ENCODE measurements around the gene AADAC. TPM values are rescaled to one million over a fixed set of nuclear protein-coding genes. Genes with fewer than 3 reads are reported as not detected.
"Not testable (repeated sequence)": the region's sequence is repeated elsewhere in the genome, so short reads cannot be mapped to it uniquely, and the experiment has no call there.

The AADAC gene, protein sequence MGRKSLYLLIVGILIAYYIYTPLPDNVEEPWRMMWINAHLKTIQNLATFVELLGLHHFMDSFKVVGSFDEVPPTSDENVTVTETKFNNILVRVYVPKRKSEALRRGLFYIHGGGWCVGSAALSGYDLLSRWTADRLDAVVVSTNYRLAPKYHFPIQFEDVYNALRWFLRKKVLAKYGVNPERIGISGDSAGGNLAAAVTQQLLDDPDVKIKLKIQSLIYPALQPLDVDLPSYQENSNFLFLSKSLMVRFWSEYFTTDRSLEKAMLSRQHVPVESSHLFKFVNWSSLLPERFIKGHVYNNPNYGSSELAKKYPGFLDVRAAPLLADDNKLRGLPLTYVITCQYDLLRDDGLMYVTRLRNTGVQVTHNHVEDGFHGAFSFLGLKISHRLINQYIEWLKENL
- not detected in 2 replicates for total RNA-seq

DNA sequence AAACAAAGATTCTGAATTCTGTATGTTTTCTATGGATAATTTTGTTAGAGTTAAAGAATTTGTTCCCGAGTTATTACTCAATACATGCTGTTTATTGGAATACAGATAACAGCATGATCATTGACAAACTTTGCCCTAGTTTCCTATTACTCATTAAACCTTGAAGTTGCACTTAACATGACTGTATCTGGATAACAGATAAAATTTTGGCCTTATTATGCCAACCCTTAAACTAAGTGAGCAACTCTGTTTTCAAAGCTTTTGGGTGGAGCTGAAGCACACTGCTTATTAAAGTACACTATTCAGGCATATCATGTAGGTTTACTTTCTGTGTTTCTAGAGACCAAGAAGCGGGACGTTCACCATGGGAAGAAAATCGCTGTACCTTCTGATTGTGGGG lies at the start of gene AADAC:
TSS of gene AADAC (plus strand) at position 318 of the 400 bp plus-strand sequence. CDS start at position 365, 47 bp downstream.
- no peak within 1 kb of the TSS for H3K4me3 Mint-ChIP-seq
- H3K9me3 Mint-ChIP-seq, result no peaks in the 10 kb centered on the region
- intact Hi-C loops (cut with micrococcal nuclease), result no loop called here
- no peaks in the 10 kb centered on the region for H3K4me1 Mint-ChIP-seq (ENCODE audit: low read depth)
- H3K27me3 Mint-ChIP-seq (ENCODE audit: insufficient read depth), result no peaks in the 10 kb centered on the region
- DNase-seq (ENCODE audit: low spot score), result no peak
- no peaks in the 10 kb centered on the region for H3K36me3 Mint-ChIP-seq (ENCODE audit: low read depth)
- H3K27ac Mint-ChIP-seq, result no peak within 1 kb of the TSS

DNA sequence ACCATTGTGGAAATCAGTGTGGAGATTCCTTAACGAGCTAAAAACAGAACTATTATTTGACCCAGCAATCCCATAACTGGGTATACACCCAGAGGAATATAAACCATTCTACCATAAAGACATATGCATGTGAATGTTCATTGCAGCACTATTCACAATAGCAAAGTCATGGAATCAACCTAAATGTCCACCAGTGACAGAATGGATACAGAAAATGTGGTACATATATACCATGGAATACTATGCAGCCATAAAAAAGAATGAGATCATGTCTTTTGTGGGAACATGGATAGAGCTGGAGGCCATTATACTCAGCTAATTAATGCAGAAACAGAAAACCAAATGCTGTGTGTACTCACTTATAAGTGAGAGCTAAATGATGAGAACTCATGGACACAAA lies 49.2 kb upstream of the AADAC start:
- intact Hi-C loops (cut with micrococcal nuclease); H3K9me3 Mint-ChIP-seq; DNase-seq (ENCODE audit: low spot score); H3K4me1 Mint-ChIP-seq (ENCODE audit: low read depth); H3K27me3 Mint-ChIP-seq (ENCODE audit: insufficient read depth); H3K36me3 Mint-ChIP-seq (ENCODE audit: low read depth); H3K4me3 Mint-ChIP-seq; H3K27ac Mint-ChIP-seq: not testable (repeated sequence)

DNA sequence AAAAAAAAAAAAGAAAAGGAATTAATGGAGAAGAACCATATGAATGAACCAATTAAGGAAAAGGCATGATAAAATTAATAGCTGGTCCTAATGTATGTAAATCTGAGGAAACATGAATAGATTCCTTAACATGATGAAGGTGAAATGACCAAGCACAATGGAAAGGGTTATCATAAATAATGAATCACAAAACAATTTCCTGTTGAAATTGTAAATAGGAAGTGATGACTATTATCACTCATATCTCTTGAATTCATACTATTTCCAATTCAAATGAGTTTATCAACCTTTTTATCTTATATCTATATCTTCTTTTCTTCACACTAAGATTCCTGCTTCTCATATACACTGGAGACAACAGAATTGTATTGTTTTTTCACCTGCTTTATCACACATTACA lies 48.2 kb upstream of the AADAC start:
- H3K36me3 Mint-ChIP-seq (ENCODE audit: low read depth), result no peaks in the 10 kb centered on the region
- intact Hi-C loops (cut with micrococcal nuclease), result no loop called here
- no peak overlapping the region for H3K4me3 Mint-ChIP-seq
- H3K27ac Mint-ChIP-seq, result no peak overlapping the region
- no peaks in the 10 kb centered on the region for H3K9me3 Mint-ChIP-seq
- H3K27me3 Mint-ChIP-seq (ENCODE audit: insufficient read depth), result peaks cover 7% of the 10 kb centered on the region
- no peaks in the 10 kb centered on the region for H3K4me1 Mint-ChIP-seq (ENCODE audit: low read depth)
- no peak for DNase-seq (ENCODE audit: low spot score)

DNA sequence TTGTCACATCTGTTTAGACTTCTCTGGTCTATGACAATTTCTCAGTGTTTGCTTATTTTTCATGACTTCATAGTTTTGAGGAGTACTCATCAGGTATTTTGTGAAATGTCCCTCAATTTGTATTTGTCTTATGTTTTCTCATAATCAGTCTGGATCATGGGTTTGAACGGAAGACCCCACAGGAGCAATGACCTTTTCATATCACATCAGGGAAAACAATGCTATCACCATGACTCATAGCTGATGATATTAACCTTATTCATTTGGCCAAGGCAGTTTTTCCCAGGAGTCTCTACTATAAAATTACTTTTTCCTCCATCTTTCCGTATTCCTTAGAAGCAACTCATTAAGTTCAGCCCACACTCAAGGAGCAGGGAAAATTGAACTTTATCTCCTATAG lies 47.5 kb upstream of the AADAC start:
- H3K4me1 Mint-ChIP-seq (ENCODE audit: low read depth), result no peaks in the 10 kb centered on the region
- intact Hi-C loops (cut with micrococcal nuclease), result no loop called here
- no peak for DNase-seq (ENCODE audit: low spot score)
- H3K27ac Mint-ChIP-seq, result no peak overlapping the region
- H3K36me3 Mint-ChIP-seq (ENCODE audit: low read depth), result no peaks in the 10 kb centered on the region
- H3K4me3 Mint-ChIP-seq, result no peak overlapping the region
- H3K27me3 Mint-ChIP-seq (ENCODE audit: insufficient read depth), result peaks cover 7% of the 10 kb centered on the region
- no peaks in the 10 kb centered on the region for H3K9me3 Mint-ChIP-seq

DNA sequence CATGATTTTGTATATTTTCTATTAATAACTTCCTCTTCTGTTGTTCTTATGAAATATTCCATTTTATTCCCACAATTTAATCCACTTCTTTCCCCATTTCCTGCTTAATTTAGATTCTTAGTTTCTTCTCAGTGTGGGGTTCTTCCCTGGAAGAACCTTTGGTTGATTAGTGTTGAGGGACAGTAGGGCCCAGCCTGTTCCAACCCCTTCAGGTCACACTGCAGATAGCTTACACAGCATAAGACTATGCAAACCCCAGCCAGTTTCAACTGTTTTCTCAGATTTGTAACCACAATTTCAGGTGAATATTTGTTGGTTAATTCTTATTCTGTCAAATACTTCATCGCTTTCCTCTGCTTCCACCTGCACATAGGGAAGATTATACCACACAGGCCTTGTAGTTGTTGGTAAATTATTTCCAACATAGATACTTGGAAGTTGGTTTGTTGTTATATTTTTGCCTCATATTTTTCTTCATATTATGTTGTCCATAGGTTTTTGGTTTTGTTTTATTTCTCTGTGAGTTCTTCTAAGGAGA lies 45.5 kb upstream of the AADAC start:
- H3K4me1 Mint-ChIP-seq (ENCODE audit: low read depth), result no peaks in the 10 kb centered on the region
- H3K9me3 Mint-ChIP-seq, result no peaks in the 10 kb centered on the region
- H3K27me3 Mint-ChIP-seq (ENCODE audit: insufficient read depth), result peaks cover 7% of the 10 kb centered on the region
- H3K4me3 Mint-ChIP-seq, result no peak overlapping the region
- no peak overlapping the region for H3K27ac Mint-ChIP-seq
- DNase-seq (ENCODE audit: low spot score), result no peak
- intact Hi-C loops (cut with micrococcal nuclease), result no loop called here
- H3K36me3 Mint-ChIP-seq (ENCODE audit: low read depth), result no peaks in the 10 kb centered on the region

DNA sequence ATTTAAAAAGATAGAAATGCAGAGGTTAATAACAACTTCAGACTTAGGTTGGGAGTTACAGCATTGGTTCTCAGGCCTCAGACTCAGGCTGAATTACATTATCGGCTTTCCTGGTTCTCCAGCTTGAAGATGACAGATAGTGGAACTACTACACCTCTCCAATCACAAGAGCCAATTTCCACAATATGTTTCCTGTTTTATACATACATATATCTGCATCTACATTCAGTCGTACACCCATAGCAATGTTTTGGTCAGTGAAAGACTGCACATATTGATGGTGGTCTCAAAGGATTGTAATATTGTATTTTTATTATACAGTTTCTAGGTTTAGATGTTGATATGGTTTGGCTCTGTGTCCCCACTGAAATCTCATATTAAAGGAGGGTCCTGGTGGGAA lies 44.7 kb upstream of the AADAC start:
- H3K27me3 Mint-ChIP-seq (ENCODE audit: insufficient read depth), result peaks cover 7% of the 10 kb centered on the region
- intact Hi-C loops (cut with micrococcal nuclease), result no loop called here

DNA sequence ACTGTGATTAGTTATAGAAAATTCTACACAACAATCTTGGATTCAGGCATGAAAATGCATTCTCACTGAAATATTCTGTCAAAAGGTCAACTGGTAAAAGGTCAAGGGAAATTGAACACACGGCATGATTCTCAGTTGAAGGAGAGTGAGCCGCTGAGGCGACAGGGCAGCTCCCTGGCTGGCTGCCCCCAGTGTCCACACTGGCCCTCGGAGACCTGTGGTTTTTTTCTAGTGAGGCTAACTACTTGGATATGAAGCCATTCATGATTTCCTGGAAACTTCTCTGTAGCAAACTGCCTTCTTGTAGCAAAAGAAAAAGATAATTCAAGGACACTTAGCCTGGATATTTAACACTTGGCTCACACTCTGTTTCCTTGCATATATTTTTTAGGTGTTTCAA lies 43.0 kb upstream of the AADAC start:
- no peak for DNase-seq (ENCODE audit: low spot score)
- no peak overlapping the region for H3K27ac Mint-ChIP-seq
- H3K36me3 Mint-ChIP-seq (ENCODE audit: low read depth), result no peaks in the 10 kb centered on the region
- no peak overlapping the region for H3K4me3 Mint-ChIP-seq
- intact Hi-C loops (cut with micrococcal nuclease), result no loop called here
- peaks cover 9% of the 10 kb centered on the region for H3K27me3 Mint-ChIP-seq (ENCODE audit: insufficient read depth)
- H3K9me3 Mint-ChIP-seq, result no peaks in the 10 kb centered on the region
- H3K4me1 Mint-ChIP-seq (ENCODE audit: low read depth), result no peaks in the 10 kb centered on the region

More for the DNA sequence above, 44.7 kb upstream of the AADAC start:
- Mint-ChIP-seq H3K4me1 (ENCODE audit: low read depth) (no peaks in the 10 kb centered on the region), H3K9me3 (no peaks in the 10 kb centered on the region), H3K36me3 (ENCODE audit: low read depth) (no peaks in the 10 kb centered on the region), H3K4me3 (no peak overlapping the region), H3K27ac (no peak overlapping the region)
- no peak for DNase-seq (ENCODE audit: low spot score)

DNA sequence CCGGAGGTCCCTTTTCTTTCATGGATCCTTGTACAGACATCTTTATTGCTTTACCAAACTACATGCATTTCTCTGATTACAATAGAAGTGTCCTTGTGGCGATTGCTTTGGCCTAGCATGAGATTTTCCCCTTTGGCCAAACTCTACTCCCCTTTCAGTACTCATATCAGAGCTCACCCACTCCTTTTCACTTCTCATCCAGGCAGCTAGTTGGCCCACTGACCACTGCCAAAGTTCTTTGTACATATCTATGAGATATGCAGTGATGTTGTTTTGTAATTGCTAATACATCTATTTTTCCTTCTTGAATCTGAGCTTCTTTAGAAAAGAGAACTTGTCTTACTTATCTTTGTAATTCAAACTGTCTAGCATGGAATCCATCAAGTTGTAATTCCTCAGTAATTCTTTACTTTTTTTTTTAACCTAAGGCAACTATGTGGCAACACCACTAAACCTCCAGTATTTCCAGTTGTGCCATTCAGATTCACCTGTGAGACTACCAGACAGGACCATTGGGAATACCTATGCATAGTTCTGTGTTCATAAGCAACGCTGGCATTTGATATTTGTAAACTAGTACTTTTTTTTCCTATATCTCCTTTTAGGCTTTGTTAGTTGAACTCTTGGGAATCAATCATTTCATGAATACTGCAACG lies 41.0 kb upstream of the AADAC start:
- Mint-ChIP-seq H3K4me1 (ENCODE audit: low read depth) (no peaks in the 10 kb centered on the region), H3K27me3 (ENCODE audit: insufficient read depth) (peaks cover 7% of the 10 kb centered on the region), H3K36me3 (ENCODE audit: low read depth) (no peaks in the 10 kb centered on the region), H3K4me3 (no peak overlapping the region), H3K9me3 (no peaks in the 10 kb centered on the region), H3K27ac (no peak overlapping the region)
- DNase-seq (ENCODE audit: low spot score), result no peak
- intact Hi-C loops (cut with micrococcal nuclease), result no loop called here

DNA sequence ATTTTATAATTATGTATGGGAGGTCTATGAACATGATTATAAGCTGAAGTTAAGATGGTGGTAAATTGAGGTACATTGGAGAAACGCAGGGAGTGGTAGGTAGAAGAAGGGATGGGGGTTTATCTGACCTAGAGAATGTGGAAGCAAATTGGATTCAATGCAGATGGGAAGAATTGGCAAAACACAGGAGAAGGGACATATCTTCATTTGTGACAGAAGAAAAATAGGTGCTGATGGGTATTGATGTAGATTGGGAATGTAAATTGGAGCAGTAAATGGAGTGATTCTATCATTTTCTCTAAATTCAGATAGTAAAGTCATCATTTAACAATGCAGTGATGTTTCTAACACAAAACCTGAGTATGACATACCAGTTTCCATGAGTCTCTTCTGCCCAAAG lies 39.7 kb upstream of the AADAC start:
- Mint-ChIP-seq H3K27ac (no peak overlapping the region), H3K27me3 (ENCODE audit: insufficient read depth) (peaks cover 5% of the 10 kb centered on the region), H3K4me3 (no peak overlapping the region), H3K9me3 (no peaks in the 10 kb centered on the region), H3K36me3 (ENCODE audit: low read depth) (no peaks in the 10 kb centered on the region), H3K4me1 (ENCODE audit: low read depth) (no peaks in the 10 kb centered on the region)
- DNase-seq (ENCODE audit: low spot score), result no peak
- intact Hi-C loops (cut with micrococcal nuclease), result no loop called here

DNA sequence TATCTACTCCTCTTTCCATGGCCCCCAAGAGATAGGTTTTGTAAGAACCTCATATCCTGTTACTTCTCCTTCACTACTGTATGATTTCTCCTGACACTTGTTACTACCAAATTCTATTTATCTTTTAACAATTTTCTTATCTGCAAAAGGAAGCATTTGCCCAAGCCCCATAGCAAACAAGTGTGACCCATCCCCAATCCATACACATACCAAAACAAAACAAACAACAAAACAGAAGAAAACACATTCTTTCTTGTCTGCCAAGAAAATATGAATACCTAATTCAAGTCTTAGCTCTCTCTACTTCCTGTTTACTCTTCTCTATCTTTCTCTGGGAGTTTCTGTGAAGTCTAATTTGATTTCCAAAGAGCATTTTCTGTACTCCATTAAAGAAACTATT lies 39.0 kb upstream of the AADAC start:
- intact Hi-C loops (cut with micrococcal nuclease), result no loop called here
- Mint-ChIP-seq H3K27ac (no peak overlapping the region), H3K9me3 (no peaks in the 10 kb centered on the region), H3K4me1 (ENCODE audit: low read depth) (no peaks in the 10 kb centered on the region), H3K4me3 (no peak overlapping the region), H3K36me3 (ENCODE audit: low read depth) (no peaks in the 10 kb centered on the region), H3K27me3 (ENCODE audit: insufficient read depth) (peaks cover 2% of the 10 kb centered on the region)
- DNase-seq (ENCODE audit: low spot score), result no peak

DNA sequence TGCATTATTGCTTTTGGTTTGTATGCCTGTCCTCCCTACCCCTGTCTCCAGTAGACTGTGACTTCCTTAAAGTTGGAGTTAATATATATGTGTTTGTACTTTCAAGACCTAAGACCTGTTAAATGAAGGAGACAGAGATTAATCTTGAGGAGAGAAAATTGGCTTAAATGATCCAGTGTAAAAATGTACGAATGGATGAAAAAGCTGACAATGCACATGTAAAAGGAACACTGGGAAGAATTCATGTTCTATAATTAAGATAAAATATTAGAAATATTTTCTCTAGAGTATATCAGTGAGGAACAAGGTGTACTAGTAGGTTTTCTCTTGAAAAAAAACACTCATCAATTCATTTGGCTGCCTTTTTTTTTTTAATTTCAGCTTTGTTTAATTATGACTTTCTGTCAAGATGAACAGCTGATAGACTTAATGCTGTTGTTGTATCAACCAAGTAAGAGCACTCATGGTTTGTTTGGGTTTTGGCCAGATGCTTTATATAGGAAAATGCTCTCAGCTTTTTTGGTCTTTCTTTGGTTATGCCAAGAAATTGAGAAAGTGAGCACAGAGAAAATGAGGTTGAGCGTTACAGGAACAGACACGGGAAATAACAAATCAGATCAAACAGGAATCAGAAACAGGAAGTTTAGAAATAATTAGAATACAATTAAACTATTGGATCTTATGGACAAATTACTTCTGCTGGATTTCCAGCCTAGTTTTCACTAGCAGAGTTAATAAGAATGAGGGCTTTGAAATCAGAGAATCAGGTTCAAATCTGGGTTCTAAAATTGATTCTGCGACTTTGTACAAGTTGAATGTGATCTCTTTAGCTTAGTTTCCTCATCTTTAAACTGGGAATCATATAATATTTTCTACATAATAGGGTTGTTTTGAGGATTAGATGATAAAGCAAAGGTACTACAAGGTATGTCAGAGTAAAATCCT lies 38.3 kb upstream of the AADAC start:
- no peak for DNase-seq (ENCODE audit: low spot score)
- H3K9me3 Mint-ChIP-seq, result no peaks in the 10 kb centered on the region
- H3K4me1 Mint-ChIP-seq (ENCODE audit: low read depth), result no peaks in the 10 kb centered on the region
- no peak overlapping the region for H3K27ac Mint-ChIP-seq
- peaks cover 2% of the 10 kb centered on the region for H3K27me3 Mint-ChIP-seq (ENCODE audit: insufficient read depth)
- no peaks in the 10 kb centered on the region for H3K36me3 Mint-ChIP-seq (ENCODE audit: low read depth)
- intact Hi-C loops (cut with micrococcal nuclease), result no loop called here
- no peak overlapping the region for H3K4me3 Mint-ChIP-seq

DNA sequence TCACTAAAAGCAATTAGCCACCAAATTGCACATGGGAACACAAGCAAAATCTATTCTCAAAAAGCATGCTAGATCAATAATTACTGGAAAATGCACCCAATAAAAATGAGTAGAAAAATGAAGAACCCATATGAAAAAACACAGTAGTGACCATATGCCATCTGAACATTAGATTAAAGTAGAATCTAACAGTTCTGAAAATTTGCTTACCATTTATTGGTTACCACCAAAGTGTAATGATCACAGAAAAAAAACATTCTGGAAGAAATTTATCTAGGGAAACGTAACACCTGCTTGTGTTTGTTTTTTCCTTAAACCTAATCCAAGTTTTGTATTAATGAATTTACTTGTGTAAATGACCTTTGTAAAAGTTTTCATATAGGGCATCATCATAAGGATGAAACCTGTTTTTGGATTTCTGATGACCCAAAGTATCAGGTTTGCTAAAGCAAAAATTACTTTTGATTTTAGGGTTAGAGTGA lies 37.6 kb upstream of the AADAC start:
- no peak overlapping the region for H3K27ac Mint-ChIP-seq
- DNase-seq (ENCODE audit: low spot score), result no peak
- no peaks in the 10 kb centered on the region for H3K9me3 Mint-ChIP-seq
- H3K4me1 Mint-ChIP-seq (ENCODE audit: low read depth), result no peaks in the 10 kb centered on the region
- no peaks in the 10 kb centered on the region for H3K36me3 Mint-ChIP-seq (ENCODE audit: low read depth)
- intact Hi-C loops (cut with micrococcal nuclease), result no loop called here
- no peak overlapping the region for H3K4me3 Mint-ChIP-seq
- peaks cover 2% of the 10 kb centered on the region for H3K27me3 Mint-ChIP-seq (ENCODE audit: insufficient read depth)
